Hepatic stellate cell (primary cell): ENCODE results near the gene UBAC1.
A peak's percentile ranks its signal among the peaks of the same experiment; 100 is the strongest.

Experiments
- DNase-seq: peaks from one replicate; pipeline ENCODE4 v3.0.0; 2011; ENCODE audit warnings: low spot score

Gene UBAC1

GRCh38 chr9:135939351-135940265 is 21.6 kb downstream of the UBAC1 start:
- no peak for DNase-seq

- DNase-seq: no peak
Measured at GRCh38 chr9:135937521-135938489, 23.4 kb downstream of the UBAC1 start.

GRCh38 chr9:135933114-135933513 is 28.1 kb downstream of the UBAC1 start:
- DNase-seq: no peak

- no peak for DNase-seq
Measured at GRCh38 chr9:135932656-135933055, 28.5 kb downstream of the UBAC1 start.

- DNase-seq: no peak
Measured at GRCh38 chr9:135931349-135931820, 29.8 kb downstream of the UBAC1 start.

GRCh38 chr9:135930446-135931345 is 30.5 kb downstream of the UBAC1 start:
- DNase-seq: no peak

GRCh38 chr9:135929656-135930445 is 31.3 kb downstream of the UBAC1 start:
- no peak for DNase-seq

GRCh38 chr9:135928731-135929655 is 32.2 kb downstream of the UBAC1 start:
- DNase-seq: no peak

GRCh38 chr9:135928074-135928730 is 33.0 kb downstream of the UBAC1 start:
- DNase-seq: no peak

GRCh38 chr9:135927195-135928013 is 33.8 kb downstream of the UBAC1 start:
- DNase-seq: no peak

GRCh38 chr9:135926402-135927194 is 34.6 kb downstream of the UBAC1 start:
- DNase-seq: peak; percentile 48

GRCh38 chr9:135925496-135926133 is 35.6 kb downstream of the UBAC1 start:
- no peak for DNase-seq

- DNase-seq: no peak
Measured at GRCh38 chr9:135924628-135925338, 36.4 kb downstream of the UBAC1 start.

GRCh38 chr9:135923508-135923907 is 37.7 kb downstream of the UBAC1 start:
- DNase-seq: no peak

- no peak for DNase-seq
Measured at GRCh38 chr9:135921749-135922310, 39.3 kb downstream of the UBAC1 start.
